Common myeloid progenitor, CD34-positive (primary cell): ENCODE data around the gene DLK2.
"Not testable (repeated sequence)": the region's sequence is repeated elsewhere in the genome, so short reads cannot be mapped to it uniquely, and the experiment has no call there.

ENCODE experiments used
- CTCF ChIA-PET: fragments of 350-600 bp; sonication (Branson Sonifier 250); formaldehyde crosslinking; loops from one replicate; lab custom pipeline; 2021; ENCODE audit warnings: antibody characterized with exemption; lab: Charles Lee
- POLR2A ChIA-PET: fragments of 350-600 bp; sonication (Branson Sonifier 250); formaldehyde crosslinking; loops from one replicate; lab custom pipeline; 2021; ENCODE audit warnings: antibody characterized with exemption; lab: Charles Lee
- DNase-seq, 3 donors: peaks; one replicate each; pipeline versions ENCODE4 v3.0.0 to v3.0.0-alpha.2; 2013
- H3K27ac ChIP-seq, 2 experiments: 1 replicate in 1 of 2; 2 replicates in 1 of 2; pipeline ENCODE4 v1.7.0; 2013; ENCODE audit warnings: inconsistent platforms in 2 of 2, low read length in 2 of 2, mild to moderate bottlenecking in 2 of 2, low read depth in 1 of 2, moderate library complexity in 1 of 2; ENCODE audit not compliant: severe bottlenecking in 2 of 2, insufficient read depth in 1 of 2, poor library complexity in 1 of 2
- H3K27me3 ChIP-seq, 5 experiments: replicated peaks in 2 of 5; 1 replicate in 3 of 5; 2 replicates in 2 of 5; pipeline versions ENCODE4 v1.6.1 to v1.7.0; 2013; ENCODE audit warnings: low read length in 4 of 5, mild to moderate bottlenecking in 2 of 5, moderate library complexity in 2 of 5, inconsistent platforms in 1 of 5; ENCODE audit not compliant: insufficient read depth in 5 of 5, control insufficient read depth in 4 of 5
- H3K36me3 ChIP-seq, 4 experiments: 1 replicate in 2 of 4; 2 replicates in 2 of 4; pipeline versions ENCODE4 v1.6.1 to v1.7.0; 2013; ENCODE audit warnings: low read length in 3 of 4, control low read depth in 1 of 4, mild to moderate bottlenecking in 1 of 4; ENCODE audit not compliant: control insufficient read depth in 4 of 4, insufficient read depth in 4 of 4
- H3K4me1 ChIP-seq, 4 experiments: 1 replicate in 3 of 4; 2 replicates in 1 of 4; pipeline versions ENCODE4 v1.6.1 to v1.7.1; 2013; ENCODE audit warnings: low read length in 3 of 4, mild to moderate bottlenecking in 3 of 4, control low read depth in 1 of 4, inconsistent platforms in 1 of 4, moderate library complexity in 1 of 4; ENCODE audit not compliant: control insufficient read depth in 4 of 4, insufficient read depth in 4 of 4; ENCODE audit errors: control extremely low read depth in 1 of 4
- H3K4me3 ChIP-seq, 7 experiments: 1 replicate in 4 of 7; 2 replicates in 3 of 7; pipeline versions ENCODE4 v1.5.1 to v1.7.0; 2013; ENCODE audit warnings: mild to moderate bottlenecking in 7 of 7, low read length in 6 of 7, moderate library complexity in 6 of 7, inconsistent platforms in 2 of 7, low read depth in 2 of 7, control low read depth in 1 of 7; ENCODE audit not compliant: insufficient read depth in 4 of 7, control insufficient read depth in 1 of 7; ENCODE audit errors: extremely low read depth in 1 of 7
- H3K9me3 ChIP-seq, 5 experiments: 1 replicate in 4 of 5; 2 replicates in 1 of 5; pipeline versions ENCODE4 v1.6.1 to v1.7.1; 2013; ENCODE audit warnings: low read length in 4 of 5, mild to moderate bottlenecking in 2 of 5, inconsistent platforms in 1 of 5, low read depth in 1 of 5, moderate library complexity in 1 of 5; ENCODE audit not compliant: control insufficient read depth in 4 of 5, insufficient read depth in 2 of 5; ENCODE audit errors: control extremely low read depth in 1 of 5
- WGBS: methylation state at CpG from one replicate; pipeline ENCODE4 v1.1.5; 2013; ENCODE audit not compliant: insufficient coverage; 5-methylcytosine and 5-hydroxymethylcytosine counted together

The DLK2 gene

GRCh38 chr6:43467265-43467664 lies 11.9 kb upstream of the DLK2 start:
- CTCF ChIA-PET, result not testable (repeated sequence)

GRCh38 chr6:43465948-43466347 lies 10.6 kb upstream of the DLK2 start:
- H3K27me3 ChIP-seq, result peaks cover 0 to 23% (median 10%) of the 10 kb centered on the region in 5 experiments
- no peak overlapping the region for H3K27ac ChIP-seq
- WGBS, result no CpG with 5 or more reads among the region's 2 CpGs
- DNase-seq, result no peak
- ChIA-PET POLR2A (no interaction called here), CTCF (no interaction called here)
- H3K4me3 ChIP-seq, result no peak overlapping the region
- no peaks in the 10 kb centered on the region for H3K9me3 ChIP-seq
- no peaks in the 10 kb centered on the region for H3K36me3 ChIP-seq
- H3K4me1 ChIP-seq, result no peaks in the 10 kb centered on the region

More at GRCh38 chr6:43467265-43467664, 11.9 kb upstream of the DLK2 start:
- POLR2A ChIA-PET, H3K9me3 ChIP-seq, DNase-seq, H3K36me3 ChIP-seq, H3K4me3 ChIP-seq, H3K4me1 ChIP-seq, H3K27ac ChIP-seq: not testable (repeated sequence)
- H3K27me3 ChIP-seq, result peaks cover 0 to 17% (median 10%) of the 10 kb centered on the region in 5 experiments
- WGBS, result 93% methylated on average over 2 of the region's 5 CpGs

GRCh38 chr6:43464337-43464736 lies 9.0 kb upstream of the DLK2 start:
- Histone ChIP-seq H3K4me3 (no peak overlapping the region), H3K27ac (no peak overlapping the region), H3K9me3 (no peaks in the 10 kb centered on the region), H3K36me3 (no peaks in the 10 kb centered on the region), H3K4me1 (no peaks in the 10 kb centered on the region), H3K27me3 (peaks cover 0 to 29% (median 12%) of the 10 kb centered on the region in 5 experiments)
- no peak for DNase-seq
- ChIA-PET CTCF (interaction anchor here (1.0 kb wide), 1 partner anchor 44 kb away, joined by 3 read pairs; no protein-coding TSS in a partner anchor), POLR2A (interaction anchor here (0.6 to 0.7 kb wide), 2 partner anchors 272 to 410 kb away, joined by 4 to 5 read pairs; no protein-coding TSS in a partner anchor)
- WGBS, result 100% methylated on average over 6 of the region's 8 CpGs

GRCh38 chr6:43461936-43462335 lies 6.6 kb upstream of the DLK2 start:
- DNase-seq, result no peak
- H3K4me1 ChIP-seq, result no peaks in the 10 kb centered on the region
- 93% methylated on average over 4 of the region's 5 CpGs for WGBS
- H3K4me3 ChIP-seq, result no peak overlapping the region
- POLR2A ChIA-PET, result no interaction called here
- H3K36me3 ChIP-seq, result no peaks in the 10 kb centered on the region
- CTCF ChIA-PET, result interaction anchor here (0.8 to 1.1 kb wide), 2 partner anchors 10 to 11 kb away, joined by 3 read pairs; no protein-coding TSS in a partner anchor
- no peak overlapping the region for H3K27ac ChIP-seq
- H3K27me3 ChIP-seq, result peaks cover 0 to 38% (median 13%) of the 10 kb centered on the region in 5 experiments
- H3K9me3 ChIP-seq, result no peaks in the 10 kb centered on the region

GRCh38 chr6:43460032-43460431 lies 4.7 kb upstream of the DLK2 start:
- peaks cover 0 to 4% (median 0%) of the 10 kb centered on the region in 5 experiments for H3K9me3 ChIP-seq
- no peak for DNase-seq
- ChIA-PET POLR2A (no interaction called here), CTCF (interaction anchor here (0.7 to 1.9 kb wide), 6 partner anchors 10 to 63 kb away, joined by 3 to 5 read pairs (median 3); no protein-coding TSS in a partner anchor)
- no peak overlapping the region for H3K27ac ChIP-seq
- no peak overlapping the region for H3K4me3 ChIP-seq
- H3K4me1 ChIP-seq, result peaks cover 0 to 9% (median 8%) of the 10 kb centered on the region in 4 experiments
- peaks cover 0 to 52% (median 19%) of the 10 kb centered on the region in 5 experiments for H3K27me3 ChIP-seq
- 66% methylated on average over 4 of the region's 4 CpGs for WGBS
- H3K36me3 ChIP-seq, result no peaks in the 10 kb centered on the region

GRCh38 chr6:43459535-43459934 lies 4.2 kb upstream of the DLK2 start:
- peaks cover 0 to 4% (median 0%) of the 10 kb centered on the region in 5 experiments for H3K9me3 ChIP-seq
- ChIA-PET CTCF (interaction anchor here (0.8 to 1.9 kb wide), 3 partner anchors 12 to 46 kb away, joined by 3 to 5 read pairs (median 5); no protein-coding TSS in a partner anchor), POLR2A (interaction anchor here (0.7 kb wide), 1 partner anchor 12 kb away, joined by 3 read pairs; no protein-coding TSS in a partner anchor)
- no peaks in the 10 kb centered on the region for H3K36me3 ChIP-seq
- no peak overlapping the region for H3K4me3 ChIP-seq
- H3K27ac ChIP-seq, result no peak overlapping the region
- H3K27me3 ChIP-seq, result peaks cover 0 to 56% (median 19%) of the 10 kb centered on the region in 5 experiments
- WGBS, result no CpG with 5 or more reads among the region's 1 CpG
- no peak for DNase-seq
- peaks cover 0 to 14% (median 13%) of the 10 kb centered on the region in 4 experiments for H3K4me1 ChIP-seq

- 94% methylated on average over 13 of the region's 15 CpGs for WGBS
- H3K36me3 ChIP-seq, DNase-seq, H3K9me3 ChIP-seq, H3K27ac ChIP-seq, H3K4me3 ChIP-seq: not testable (repeated sequence)
- Histone ChIP-seq H3K4me1 (peaks cover 0 to 15% (median 14%) of the 10 kb centered on the region in 4 experiments), H3K27me3 (peaks cover 0 to 53% (median 18%) of the 10 kb centered on the region in 5 experiments)
- ChIA-PET CTCF (interaction anchor here (3.0 kb wide), 1 partner anchor 48 kb away, joined by 20 read pairs; no protein-coding TSS in a partner anchor), POLR2A (interaction anchor here (0.7 kb wide), 1 partner anchor 52 kb away, joined by 4 read pairs; no protein-coding TSS in a partner anchor)
These were observed 2.8 kb upstream of the DLK2 start for GRCh38 chr6:43458154-43458553.
